Glutamatergic neuron (in vitro differentiated cells): ENCODE data around the gene GRK6. TPM values are rescaled to one million over a fixed set of nuclear protein-coding genes. Genes with fewer than 3 reads are reported as not detected.

Source experiments
- DNase-seq: peaks from one replicate; pipeline ENCODE4 v3.0.0; 2022
- H3K27ac Mint-ChIP-seq: one replicate; pipeline ENCODE4 v1.8.0; 2020; ENCODE audit warnings: mild to moderate bottlenecking, mixed read lengths, inconsistent platforms; ENCODE audit not compliant: unreplicated experiment
- H3K27me3 Mint-ChIP-seq: one replicate; pipeline ENCODE4 v1.8.0; 2020; ENCODE audit warnings: mild to moderate bottlenecking, moderate library complexity, mixed read lengths, inconsistent platforms; ENCODE audit not compliant: unreplicated experiment
- H3K36me3 Mint-ChIP-seq: one replicate; pipeline ENCODE4 v1.8.0; 2020; ENCODE audit warnings: mild to moderate bottlenecking, mixed read lengths, inconsistent platforms; ENCODE audit not compliant: unreplicated experiment
- H3K4me1 Mint-ChIP-seq: one replicate; pipeline ENCODE4 v1.8.0; 2020; ENCODE audit warnings: mild to moderate bottlenecking, low read depth, mixed read lengths, inconsistent platforms; ENCODE audit not compliant: unreplicated experiment
- H3K4me3 Mint-ChIP-seq: one replicate; pipeline ENCODE4 v1.8.0; 2020; ENCODE audit warnings: mild to moderate bottlenecking, mixed read lengths, inconsistent platforms; ENCODE audit not compliant: unreplicated experiment
- H3K9me3 Mint-ChIP-seq: one replicate; pipeline ENCODE4 v1.8.0; 2020; ENCODE audit warnings: mild to moderate bottlenecking, moderate library complexity, mixed read lengths, inconsistent platforms; ENCODE audit not compliant: unreplicated experiment
- total RNA-seq: library from RNA; stranded (reverse); fragmentation: NEBNext Ultra II Directional; extraction: Animal tissue kit (Norgen Biotek cat#: 25700); gene quantifications from one replicate; pipeline ENCODE4 v1.2.1, GENCODE V29; 2021; ENCODE audit not compliant: unreplicated experiment
- TF ChIP-seq, protein P1 (sequence below): fragments of 200-600 bp; sonication (generic); IDR thresholded peaks from one replicate; pipeline ENCODE4 v1.5.0; 2021; ENCODE audit not compliant: partially characterized antibody, unreplicated experiment

GRK6 gene
- total RNA-seq, 1 donor from 2014 or later: 43.9 TPM

DNA sequence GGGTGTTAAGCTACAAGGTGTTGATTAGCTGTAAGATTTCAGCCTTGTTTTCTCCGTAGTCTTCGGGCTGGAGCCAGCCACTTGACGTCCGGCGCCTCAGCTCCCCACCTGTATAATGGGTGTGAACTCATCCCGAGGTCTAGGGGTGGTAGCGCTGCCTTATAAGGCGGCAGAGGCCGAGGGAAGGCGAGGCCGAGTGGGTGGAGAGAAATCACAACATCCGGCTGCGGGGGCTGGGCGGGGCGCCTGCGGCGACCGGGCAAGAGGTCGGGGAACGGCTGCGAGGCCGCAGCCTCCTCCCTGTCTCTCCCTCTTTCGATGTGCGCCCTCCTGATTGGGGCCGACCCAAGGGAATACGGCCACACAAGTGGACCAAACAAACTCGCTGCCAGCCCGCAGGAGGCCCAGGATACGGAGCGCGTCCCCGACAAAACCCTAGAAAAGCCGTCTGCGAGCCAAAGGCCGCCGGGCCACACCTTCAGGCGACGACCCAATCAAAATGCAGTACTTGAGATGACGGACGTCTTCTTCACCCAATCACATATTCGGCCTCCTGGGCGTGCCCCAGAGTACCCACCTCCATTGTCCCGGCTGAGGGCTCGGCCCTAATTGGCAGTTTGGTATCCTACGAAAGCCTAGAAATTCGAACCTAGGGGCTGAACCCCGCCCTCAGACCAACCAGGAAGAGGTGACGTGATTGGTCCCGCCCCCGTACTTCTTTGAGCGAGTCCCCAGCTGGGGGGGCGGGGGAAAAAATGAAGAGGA lies 493 bp upstream of the GRK6 start:
- Mint-ChIP-seq H3K4me1 (peaks cover 14% of the 10 kb centered on the region), H3K27me3 (peaks cover 8% of the 10 kb centered on the region), H3K27ac (peak overlapping the region; percentile 98), H3K9me3 (peaks cover 9% of the 10 kb centered on the region), H3K36me3 (no peaks in the 10 kb centered on the region), H3K4me3 (peak overlapping the region; percentile 94)
- peak; percentile 97 for DNase-seq
- TF ChIP-seq, protein P1, sequence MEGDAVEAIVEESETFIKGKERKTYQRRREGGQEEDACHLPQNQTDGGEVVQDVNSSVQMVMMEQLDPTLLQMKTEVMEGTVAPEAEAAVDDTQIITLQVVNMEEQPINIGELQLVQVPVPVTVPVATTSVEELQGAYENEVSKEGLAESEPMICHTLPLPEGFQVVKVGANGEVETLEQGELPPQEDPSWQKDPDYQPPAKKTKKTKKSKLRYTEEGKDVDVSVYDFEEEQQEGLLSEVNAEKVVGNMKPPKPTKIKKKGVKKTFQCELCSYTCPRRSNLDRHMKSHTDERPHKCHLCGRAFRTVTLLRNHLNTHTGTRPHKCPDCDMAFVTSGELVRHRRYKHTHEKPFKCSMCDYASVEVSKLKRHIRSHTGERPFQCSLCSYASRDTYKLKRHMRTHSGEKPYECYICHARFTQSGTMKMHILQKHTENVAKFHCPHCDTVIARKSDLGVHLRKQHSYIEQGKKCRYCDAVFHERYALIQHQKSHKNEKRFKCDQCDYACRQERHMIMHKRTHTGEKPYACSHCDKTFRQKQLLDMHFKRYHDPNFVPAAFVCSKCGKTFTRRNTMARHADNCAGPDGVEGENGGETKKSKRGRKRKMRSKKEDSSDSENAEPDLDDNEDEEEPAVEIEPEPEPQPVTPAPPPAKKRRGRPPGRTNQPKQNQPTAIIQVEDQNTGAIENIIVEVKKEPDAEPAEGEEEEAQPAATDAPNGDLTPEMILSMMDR: no peak

DNA sequence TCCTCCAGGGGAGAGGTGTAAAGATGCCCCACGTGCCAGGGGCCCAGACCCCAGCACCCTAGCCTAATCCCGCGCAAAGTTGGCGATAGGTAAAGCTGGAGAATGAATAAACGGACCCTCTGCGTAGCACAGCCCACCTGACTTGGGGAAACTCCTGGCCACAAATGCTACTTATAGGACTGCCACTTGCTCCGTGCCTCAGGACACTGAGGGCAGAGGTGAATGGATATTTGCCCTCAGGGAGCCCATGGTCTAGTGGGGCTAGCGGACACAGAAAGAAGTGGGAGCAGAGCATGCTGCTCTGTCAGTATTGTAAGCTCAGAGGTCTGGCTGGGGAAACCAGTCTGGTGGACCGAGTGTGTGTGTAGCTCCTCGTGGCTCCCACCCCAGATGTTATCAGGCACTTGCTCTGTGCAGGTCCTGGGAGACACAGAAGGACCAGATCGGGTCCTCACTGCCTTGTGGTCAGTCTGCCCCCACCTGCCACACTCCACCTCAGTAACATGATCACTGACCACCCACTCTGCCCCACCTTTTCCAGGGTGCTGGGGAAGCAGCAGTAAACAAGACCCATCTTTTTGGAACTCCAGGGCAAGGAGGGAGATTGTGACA lies 841 bp downstream of the GRK6 start:
- Mint-ChIP-seq H3K4me3 (peak overlapping the region; percentile 87), H3K27ac (peak overlapping the region; percentile 75), H3K9me3 (peaks cover 8% of the 10 kb centered on the region), H3K4me1 (peaks cover 10% of the 10 kb centered on the region), H3K27me3 (peaks cover 10% of the 10 kb centered on the region), H3K36me3 (no peaks in the 10 kb centered on the region)
- no peak for DNase-seq
- TF ChIP-seq, protein P1: no peak

DNA sequence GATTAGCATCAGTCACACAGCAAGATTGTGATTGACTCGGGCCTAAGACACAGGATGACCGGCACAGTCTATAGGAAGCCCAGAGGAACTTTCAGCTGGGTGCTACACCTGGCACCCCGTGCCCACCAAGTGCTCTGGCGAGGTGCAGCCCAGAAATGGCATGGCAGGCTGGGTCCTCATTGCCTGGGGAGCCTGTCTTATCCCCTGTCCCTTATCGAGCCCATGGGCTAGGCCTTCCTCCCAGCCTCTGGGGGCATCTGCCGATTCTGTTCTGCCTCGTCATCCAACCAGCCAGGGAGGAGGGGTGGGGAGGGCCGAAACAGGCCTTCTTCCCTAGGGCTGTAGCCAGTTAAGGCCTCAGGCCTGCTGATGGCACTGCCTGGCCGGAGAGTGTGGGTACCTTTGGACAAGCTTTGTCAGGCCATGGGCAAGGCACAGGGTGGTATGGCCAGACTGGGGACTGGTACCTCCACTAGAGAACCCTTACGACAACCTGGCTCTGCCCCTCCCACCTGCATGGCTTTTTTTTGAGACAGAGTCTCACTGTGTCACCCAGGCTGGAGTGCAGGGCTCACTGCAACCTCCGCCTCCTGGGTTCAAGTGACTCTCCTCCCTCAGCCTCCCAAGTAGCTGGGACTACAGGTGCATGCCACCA lies 1.6 kb downstream of the GRK6 start:
- peaks cover 10% of the 10 kb centered on the region for H3K27me3 Mint-ChIP-seq
- DNase-seq: no peak
- peaks cover 6% of the 10 kb centered on the region for H3K9me3 Mint-ChIP-seq

DNA sequence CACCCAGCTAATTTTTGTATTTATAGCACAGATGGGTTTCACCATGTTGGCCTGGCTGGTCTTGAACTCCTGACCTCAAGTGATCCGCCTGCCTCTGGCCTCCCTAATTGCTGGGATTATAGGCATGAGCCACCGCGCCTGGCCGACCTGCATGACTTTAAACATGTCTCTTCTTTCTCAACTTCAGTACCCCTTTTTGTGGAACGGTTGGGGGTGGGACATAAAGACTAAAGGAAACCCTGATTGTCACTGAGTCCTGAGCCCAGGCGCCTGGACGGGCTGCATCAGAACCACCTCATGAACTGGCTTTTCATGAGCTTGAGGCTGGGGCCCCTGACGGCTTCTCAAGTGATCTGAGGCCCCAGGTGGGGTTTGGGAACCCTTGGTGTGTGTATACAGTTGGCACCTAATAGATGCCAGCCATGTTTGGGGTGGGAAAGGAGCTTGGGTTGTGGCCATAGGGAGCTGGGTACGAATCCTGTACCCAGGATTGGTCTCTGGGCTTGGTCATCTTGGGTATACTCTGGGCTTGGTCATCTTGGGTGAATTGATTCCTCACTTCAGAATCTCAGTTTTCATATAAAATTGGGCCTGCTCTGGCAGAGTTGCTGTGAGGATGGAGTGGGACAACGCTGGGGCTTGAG lies 2.2 kb downstream of the GRK6 start:
- peaks cover 10% of the 10 kb centered on the region for H3K27me3 Mint-ChIP-seq
- peak overlapping the region; percentile 30 for H3K4me3 Mint-ChIP-seq
- no peak for DNase-seq
- H3K27ac Mint-ChIP-seq: no peak overlapping the region
- TF ChIP-seq, protein P1: no peak
- H3K36me3 Mint-ChIP-seq: no peaks in the 10 kb centered on the region
- H3K9me3 Mint-ChIP-seq: peaks cover 6% of the 10 kb centered on the region
- H3K4me1 Mint-ChIP-seq: peaks cover 10% of the 10 kb centered on the region

More for the DNA sequence above, 1.6 kb downstream of the GRK6 start:
- no peak overlapping the region for H3K27ac Mint-ChIP-seq
- TF ChIP-seq, protein P1: no peak
- no peaks in the 10 kb centered on the region for H3K36me3 Mint-ChIP-seq
- H3K4me3 Mint-ChIP-seq: peak overlapping the region; percentile 87
- peaks cover 10% of the 10 kb centered on the region for H3K4me1 Mint-ChIP-seq
